ENCODE results near the gene HDAC1.

The HDAC1 gene

GRCh38 chr1:32373996-32374592 lies 82.2 kb downstream of the HDAC1 start:
- no peak for DNase-seq (ENCODE audit: low spot score)

GRCh38 chr1:32376199-32376598 lies 84.3 kb downstream of the HDAC1 start:
- no peak for DNase-seq (ENCODE audit: low spot score)

- DNase-seq (ENCODE audit: low spot score), result no peak
These were observed 85.8 kb downstream of the HDAC1 start for GRCh38 chr1:32377541-32378220.

GRCh38 chr1:32380057-32380456 lies 88.2 kb downstream of the HDAC1 start:
- DNase-seq (ENCODE audit: low spot score), result no peak
